ENCODE measurements around the gene ZNF609. TPM values are rescaled to one million over a fixed set of nuclear protein-coding genes. Genes with fewer than 3 reads are reported as not detected.
"Not testable (repeated sequence)": the region's sequence is repeated elsewhere in the genome, so short reads cannot be mapped to it uniquely, and the experiment has no call there.

Gene ZNF609
- polyA plus RNA-seq, 2 of the 4 experiments (the other 2 are of a cell fraction): 19.6 to 39.9 TPM

GRCh38 chr15:64589435-64590084 lies 129.2 kb downstream of the ZNF609 start:
- TF ChIP-seq USF2 (IDR thresholded peaks at IDR 0.05) (no peak), JUN (IDR thresholded peaks at IDR 0.05) (no peak), KDM5A (IDR thresholded peaks at IDR 0.05) (no peak), ZC3H11A (IDR thresholded peaks at IDR 0.05) (no peak), ZNF302 (CRISPR knock-in tag; IDR thresholded peaks at IDR 0.05) (no peak), MAZ (IDR thresholded peaks at IDR 0.05; ENCODE audit: borderline replicate concordance, low read depth, low read length) (no peak)
- POLR2A ChIA-PET: no interaction called here
- CTCF ChIA-PET: interaction anchor here (0.6 to 3.0 kb wide), 6 partner anchors 8 to 139 kb away, joined by 3 to 9 read pairs (median 3); no protein-coding TSS in a partner anchor
- WGBS (ENCODE audit: missing lambda C conversion rate): 82% methylated on average over 3 of the region's 3 CpGs
- Histone ChIP-seq H3K4me1 (0 out of 3 replicates have a peak, but pooled peaks cover 2% of the 10 kb centered on the region), H3K9me3 (no peaks in the 10 kb centered on the region), H3K27ac (no peak overlapping the region), H3K4me2 (no peak overlapping the region), H3K4me3 (no peak overlapping the region)
- no peak for FAIRE-seq
- no peak for DNase-seq (ENCODE audit: low read depth in 1 of 2, low spot score in 1 of 2)
- no peak for ATAC-seq

GRCh38 chr15:64592845-64593244 lies 132.5 kb downstream of the ZNF609 start:
- H3K4me2 ChIP-seq; H3K9me3 ChIP-seq; H3K4me3 ChIP-seq; ATAC-seq; FAIRE-seq; H3K27ac ChIP-seq; DNase-seq (ENCODE audit: low read depth in 1 of 2, low spot score in 1 of 2); POLR2A ChIA-PET: not testable (repeated sequence)
- 98% methylated on average over 18 of the region's 18 CpGs for WGBS (ENCODE audit: missing lambda C conversion rate)
- CTCF ChIA-PET: interaction anchor here (0.6 to 1.2 kb wide), 3 partner anchors 34 to 133 kb away, joined by 3 to 4 read pairs (median 4); no protein-coding TSS in a partner anchor
- H3K4me1 ChIP-seq: peaks cover 11% of the 10 kb centered on the region

DNA sequence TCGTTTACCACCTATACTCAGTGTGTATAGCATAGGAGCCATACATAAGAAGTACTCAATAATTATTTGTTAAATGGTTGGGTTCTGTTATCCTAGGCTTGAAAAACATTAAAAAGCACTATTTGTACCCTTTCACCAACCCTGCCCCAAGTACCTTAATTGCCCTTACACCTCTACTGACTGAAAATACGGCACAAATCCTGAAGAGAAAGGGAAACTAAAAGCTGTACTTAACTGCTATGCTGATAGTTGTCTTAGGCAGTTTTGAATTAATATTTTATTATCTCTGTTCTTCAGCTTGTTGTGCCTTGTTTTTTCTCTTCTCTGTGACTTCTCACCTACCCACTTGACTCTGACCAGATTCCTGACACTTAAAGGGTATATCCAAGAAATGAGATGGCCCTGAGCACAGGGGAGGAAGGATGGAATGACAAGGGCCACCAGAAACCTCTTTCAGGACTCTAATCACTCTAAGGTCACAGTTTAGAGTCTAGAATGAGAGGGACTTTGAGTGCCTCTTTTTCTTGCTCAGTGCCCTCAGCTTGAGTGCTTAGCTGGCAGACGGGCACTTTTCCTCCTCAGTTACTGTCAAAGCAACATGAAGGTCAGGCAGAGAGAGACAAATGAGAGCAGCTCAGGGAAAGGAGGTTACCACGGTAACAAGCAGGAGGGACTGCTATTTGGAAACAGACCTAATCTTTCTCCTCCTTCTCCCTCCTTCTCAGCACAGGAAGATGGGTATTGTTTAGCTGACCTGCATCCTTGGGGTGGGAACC lies 136.5 kb downstream of the ZNF609 start:
- FAIRE-seq (no peak), DNase-seq (ENCODE audit: low read depth in 1 of 2, low spot score in 1 of 2) (peak in 1 of 2 experiments; percentile 55), ATAC-seq (peak; percentile 65 to 72)
- CTCF ChIA-PET: interaction anchor here (0.7 to 1.8 kb wide), 5 partner anchors 9 to 98 kb away, joined by 3 to 7 read pairs (median 3); no protein-coding TSS in a partner anchor
- H3K4me1 ChIP-seq: peaks cover 43% of the 10 kb centered on the region
- H3K27ac ChIP-seq: 0 out of 6 replicates have a peak overlapping the region, but pooled peaks of 1 of the 2 experiments have one; percentile 5
- POLR2A ChIA-PET: interaction anchor here (0.6 kb wide), 1 partner anchor 920 kb away, joined by 4 read pairs; no protein-coding TSS in a partner anchor
- TF ChIP-seq MAFK (IDR thresholded peaks at IDR 0.05; ENCODE audit: partially characterized antibody) (no peak), HOXA7 (CRISPR knock-in tag; IDR thresholded peaks at IDR 0.05) (no peak), RARB (CRISPR knock-in tag; IDR thresholded peaks at IDR 0.05) (no peak), HDAC2 (IDR thresholded peaks at IDR 0.05) (no peak)
- TF ChIP-seq, protein P1, sequence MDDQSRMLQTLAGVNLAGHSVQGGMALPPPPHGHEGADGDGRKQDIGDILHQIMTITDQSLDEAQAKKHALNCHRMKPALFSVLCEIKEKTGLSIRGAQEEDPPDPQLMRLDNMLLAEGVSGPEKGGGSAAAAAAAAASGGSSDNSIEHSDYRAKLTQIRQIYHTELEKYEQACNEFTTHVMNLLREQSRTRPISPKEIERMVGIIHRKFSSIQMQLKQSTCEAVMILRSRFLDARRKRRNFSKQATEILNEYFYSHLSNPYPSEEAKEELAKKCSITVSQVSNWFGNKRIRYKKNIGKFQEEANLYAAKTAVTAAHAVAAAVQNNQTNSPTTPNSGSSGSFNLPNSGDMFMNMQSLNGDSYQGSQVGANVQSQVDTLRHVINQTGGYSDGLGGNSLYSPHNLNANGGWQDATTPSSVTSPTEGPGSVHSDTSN (IDR thresholded peaks at IDR 0.05): no peak
- WGBS (ENCODE audit: missing lambda C conversion rate): 66% methylated on average over 4 of the region's 4 CpGs
- H3K9me3 ChIP-seq: no peaks in the 10 kb centered on the region
- H3K4me3 ChIP-seq: no peak overlapping the region
- 0 out of 3 replicates have a peak overlapping the region, but pooled peaks have one; percentile 6 for H3K4me2 ChIP-seq

DNA sequence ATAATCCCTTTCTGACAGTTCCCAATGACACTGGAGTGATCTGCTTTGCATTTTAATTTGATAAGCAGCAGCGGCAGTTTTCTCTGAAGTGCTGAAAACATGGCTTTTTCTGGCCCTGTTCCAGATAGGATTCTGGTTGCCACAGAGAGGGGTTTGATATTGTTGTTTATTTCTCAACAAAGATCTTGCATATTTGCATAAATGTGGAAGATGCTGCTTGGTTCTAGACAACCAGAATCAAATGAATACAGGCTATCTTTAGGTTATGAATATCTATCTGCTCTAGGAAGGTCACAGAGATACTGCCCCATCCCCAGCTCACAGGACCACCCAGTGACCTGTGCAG lies 137.1 kb downstream of the ZNF609 start:
- ChIA-PET CTCF (interaction anchor here (0.7 to 1.8 kb wide), 4 partner anchors 9 to 98 kb away, joined by 3 to 7 read pairs (median 4); no protein-coding TSS in a partner anchor), POLR2A (interaction anchor here (0.6 kb wide), 1 partner anchor 919 kb away, joined by 4 read pairs; no protein-coding TSS in a partner anchor)
- ATAC-seq: 0 out of 6 replicates have a peak, but pooled peaks of 1 of the 2 experiments have one; percentile 5

More for the DNA sequence above, 137.1 kb downstream of the ZNF609 start:
- 0 out of 3 replicates have a peak overlapping the region, but pooled peaks have one; percentile 6 for H3K4me2 ChIP-seq
- H3K9me3 ChIP-seq: no peaks in the 10 kb centered on the region
- no peak for DNase-seq (ENCODE audit: low read depth in 1 of 2, low spot score in 1 of 2)
- TF ChIP-seq, protein P2, sequence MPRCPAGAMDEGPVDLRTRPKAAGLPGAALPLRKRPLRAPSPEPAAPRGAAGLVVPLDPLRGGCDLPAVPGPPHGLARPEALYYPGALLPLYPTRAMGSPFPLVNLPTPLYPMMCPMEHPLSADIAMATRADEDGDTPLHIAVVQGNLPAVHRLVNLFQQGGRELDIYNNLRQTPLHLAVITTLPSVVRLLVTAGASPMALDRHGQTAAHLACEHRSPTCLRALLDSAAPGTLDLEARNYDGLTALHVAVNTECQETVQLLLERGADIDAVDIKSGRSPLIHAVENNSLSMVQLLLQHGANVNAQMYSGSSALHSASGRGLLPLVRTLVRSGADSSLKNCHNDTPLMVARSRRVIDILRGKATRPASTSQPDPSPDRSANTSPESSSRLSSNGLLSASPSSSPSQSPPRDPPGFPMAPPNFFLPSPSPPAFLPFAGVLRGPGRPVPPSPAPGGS (IDR thresholded peaks at IDR 0.05): no peak
- TF ChIP-seq MAFK (IDR thresholded peaks at IDR 0.05; ENCODE audit: partially characterized antibody): no peak
- FAIRE-seq: no peak
- no peak overlapping the region for H3K27ac ChIP-seq
- H3K4me1 ChIP-seq: peaks cover 49% of the 10 kb centered on the region
- no peak overlapping the region for H3K4me3 ChIP-seq
- 79% methylated on average over 1 of the region's 1 CpG for WGBS (ENCODE audit: missing lambda C conversion rate)

Measured in A549 (cell line).